OCI-LY1 (cell line): ENCODE measurements around the gene CLBA1.

ENCODE experiments used
- CTCF ChIP-seq: fragments of 200-600 bp; sonication (generic), shearing (Covaris generic); IDR thresholded peaks from 2 replicates; pipeline ENCODE4 v1.5.1; 2017; ENCODE audit warnings: mild to moderate bottlenecking, antibody characterized with exemption, low read length, moderate library complexity, mixed read lengths
- EZH2 ChIP-seq: fragments of 200-600 bp; sonication (generic), shearing (Covaris generic); IDR thresholded peaks from 2 replicates; pipeline ENCODE4 v1.8.0; 2017; ENCODE audit warnings: borderline replicate concordance, mixed run types, mild to moderate bottlenecking, antibody characterized with exemption, low read length, moderate library complexity, mixed read lengths

GRCh38 chr14:105010106-105010505 is 24.5 kb downstream of the CLBA1 start:
- TF ChIP-seq CTCF (no peak), EZH2 (no peak)
